CD14-positive monocyte (primary cell): Measurements from ENCODE around the gene GAPT. TPM values are rescaled to one million over a fixed set of nuclear protein-coding genes. Genes with fewer than 3 reads are reported as not detected.

Source experiments
- DNase-seq, 3 donors: peaks; one replicate each; pipeline ENCODE4 v3.0.0-alpha.2; 2011 to 2022
- H2AFZ ChIP-seq: 2 replicates; pipeline ENCODE4 v1.6.0; 2012; ENCODE audit warnings: mild to moderate bottlenecking, low read depth, low read length, inconsistent platforms; ENCODE audit not compliant: insufficient read depth, poor library complexity, severe bottlenecking
- H3K27ac ChIP-seq, 2 donors: 1 replicate in 1 of 2; 2 replicates in 1 of 2; pipeline ENCODE4 v1.5.1; 2012 to 2013; ENCODE audit warnings: low read length in 2 of 2, control low read depth in 1 of 2, inconsistent platforms in 1 of 2, low read depth in 1 of 2, mild to moderate bottlenecking in 1 of 2
- H3K27me3 ChIP-seq, 2 donors: one replicate each; pipeline versions ENCODE4 v1.6.0 to v1.6.1; 2011 to 2013; ENCODE audit warnings: low read length in 2 of 2; ENCODE audit not compliant: control insufficient read depth in 2 of 2, insufficient read depth in 2 of 2
- H3K36me3 ChIP-seq, 2 donors: replicated peaks in 1 of 2; 1 replicate in 1 of 2; 2 replicates in 1 of 2; pipeline versions ENCODE4 v1.5.1 to v1.6.1; 2012 to 2013; ENCODE audit warnings: low read length in 2 of 2, control low read depth in 1 of 2, inconsistent platforms in 1 of 2, mild to moderate bottlenecking in 1 of 2; ENCODE audit not compliant: insufficient read depth in 2 of 2, control insufficient read depth in 1 of 2
- H3K4me1 ChIP-seq, 2 donors: 1 replicate in 1 of 2; 2 replicates in 1 of 2; pipeline versions ENCODE4 v1.5.1 to v1.6.1; 2012 to 2013; ENCODE audit warnings: low read length in 2 of 2, control low read depth in 1 of 2, inconsistent platforms in 1 of 2, mild to moderate bottlenecking in 1 of 2, moderate library complexity in 1 of 2; ENCODE audit not compliant: insufficient read depth in 2 of 2, control insufficient read depth in 1 of 2
- H3K4me2 ChIP-seq: replicated peaks from 2 replicates; pipeline ENCODE3; 2012; ENCODE audit warnings: low read length, moderate library complexity, mild to moderate bottlenecking; ENCODE audit not compliant: poor library complexity, severe bottlenecking; ENCODE audit errors: extremely low read depth
- H3K4me3 ChIP-seq, 3 experiments: fragments of 200-600 bp in 1 of 3; sonication (generic) in 1 of 3; replicated peaks in 1 of 3; 1 replicate in 2 of 3; 2 replicates in 1 of 3; pipeline ENCODE4 v1.5.1; 2011 to 2013; ENCODE audit warnings: low read length in 3 of 3, mild to moderate bottlenecking in 3 of 3, control low read depth in 2 of 3, low read depth in 2 of 3, inconsistent platforms in 1 of 3, moderate library complexity in 1 of 3
- H3K79me2 ChIP-seq: 2 replicates; pipeline ENCODE4 v1.6.0; 2012; ENCODE audit warnings: mild to moderate bottlenecking, control low read depth, inconsistent platforms, low read length, moderate library complexity; ENCODE audit not compliant: insufficient read depth
- H3K9ac ChIP-seq: 2 replicates; pipeline ENCODE4 v1.6.0; 2017; ENCODE audit warnings: low read length, mild to moderate bottlenecking; ENCODE audit not compliant: insufficient read depth, poor library complexity, severe bottlenecking
- H3K9me3 ChIP-seq, 2 donors: replicated peaks in 1 of 2; 1 replicate in 1 of 2; 2 replicates in 1 of 2; pipeline versions ENCODE4 v1.5.1 to v1.6.1; 2012 to 2013; ENCODE audit warnings: low read length in 2 of 2, control low read depth in 1 of 2; ENCODE audit not compliant: control insufficient read depth in 1 of 2, insufficient read depth in 1 of 2
- H4K20me1 ChIP-seq: 2 replicates; pipeline ENCODE4 v1.6.0; 2012; ENCODE audit warnings: mild to moderate bottlenecking, low read length, control low read depth, moderate library complexity; ENCODE audit not compliant: insufficient read depth
- H3K27ac Mint-ChIP-seq, 7 donors: one replicate each; pipeline ENCODE4 v1.8.0; 2020; ENCODE audit warnings: mild to moderate bottlenecking in 7 of 7, mixed read lengths in 7 of 7, moderate library complexity in 6 of 7, inconsistent platforms in 2 of 7
- H3K27me3 Mint-ChIP-seq, 3 donors: one replicate each; pipeline ENCODE4 v1.8.0; 2021 to 2022; ENCODE audit warnings: low read depth in 3 of 3, mild to moderate bottlenecking in 3 of 3, mixed read lengths in 3 of 3, moderate library complexity in 3 of 3, inconsistent platforms in 1 of 3
- H3K36me3 Mint-ChIP-seq, 2 donors: one replicate each; pipeline ENCODE4 v1.8.0; 2020; ENCODE audit warnings: mixed read lengths in 2 of 2, inconsistent platforms in 1 of 2, mild to moderate bottlenecking in 1 of 2
- H3K4me1 Mint-ChIP-seq: one replicate; pipeline ENCODE4 v1.8.0; 2020; ENCODE audit warnings: mild to moderate bottlenecking, mixed read lengths
- H3K4me3 Mint-ChIP-seq, 2 donors: one replicate each; pipeline ENCODE4 v1.8.0; 2020; ENCODE audit warnings: mild to moderate bottlenecking in 2 of 2, mixed read lengths in 2 of 2, moderate library complexity in 1 of 2
- H3K9me3 Mint-ChIP-seq, 7 donors: one replicate each; pipeline ENCODE4 v1.8.0; 2020 to 2022; ENCODE audit warnings: mixed read lengths in 7 of 7, mild to moderate bottlenecking in 6 of 7, moderate library complexity in 6 of 7, inconsistent platforms in 2 of 7
- WGBS: methylation state at CpG from one replicate; pipeline ENCODE4 v1.1.5; 2013; ENCODE audit warnings: missing lambda C conversion rate; ENCODE audit not compliant: insufficient coverage; 5-methylcytosine and 5-hydroxymethylcytosine counted together
- intact Hi-C, 2 donors: fragments of 100-400 bp; cut with micrococcal nuclease; formaldehyde crosslinking; loops; one replicate each; pipeline versions ENCODE4 v1.15.0 to v1.15.1; 2023
- polyA plus RNA-seq, 3 donors: library from polyadenylated mRNA; depleted of rRNA in 1 of 3; unstranded in 2 of 3; stranded (reverse) in 1 of 3; fragments of 300-500 nt in 2 of 3; fragments of >200 nt in 1 of 3; fragmentation: Illumina TruSeq in 2 of 3; gene quantifications; 1 replicate in 2 of 3; 2 replicates in 1 of 3; pipeline ENCODE4 v1.2.3, GENCODE V29; 2012 to 2021
- TF ChIP-seq, protein P1 (sequence below): fragments of 200-600 bp; IDR thresholded peaks from one replicate; pipeline ENCODE4 v1.8.0; 2022; ENCODE audit warnings: antibody characterized with exemption, mild to moderate bottlenecking

The GAPT gene
- polyA plus RNA-seq, 3 donors: 46.7 to 173 (median 103) TPM

GRCh38 chr5:58475404-58475803 is 15.8 kb upstream of the GAPT start:
- Histone ChIP-seq H3K9me3 (peaks cover 0 to 8% of the 10 kb centered on the region in 2 donors), H3K4me1 (peaks cover 12 to 32% of the 10 kb centered on the region in 2 donors), H3K9ac (no peak overlapping the region), H3K4me2 (no peak overlapping the region), H4K20me1 (no peaks in the 10 kb centered on the region), H2AFZ (no peak overlapping the region), H3K36me3 (no peaks in the 10 kb centered on the region), H3K79me2 (no peaks in the 10 kb centered on the region), H3K27ac (no peak overlapping the region), H3K27me3 (no peaks in the 10 kb centered on the region), H3K4me3 (no peak overlapping the region)
- H3K4me3 Mint-ChIP-seq: no peak overlapping the region
- intact Hi-C loops: loop anchor here (10.0 kb wide), 2 partner anchors 369 to 379 kb away; no protein-coding TSS in a partner anchor
- peaks cover 22% of the 10 kb centered on the region for H3K4me1 Mint-ChIP-seq
- no peak overlapping the region for H3K27ac Mint-ChIP-seq
- DNase-seq: no peak
- WGBS: 95% methylated on average over 3 of the region's 3 CpGs
- TF ChIP-seq, protein P1, sequence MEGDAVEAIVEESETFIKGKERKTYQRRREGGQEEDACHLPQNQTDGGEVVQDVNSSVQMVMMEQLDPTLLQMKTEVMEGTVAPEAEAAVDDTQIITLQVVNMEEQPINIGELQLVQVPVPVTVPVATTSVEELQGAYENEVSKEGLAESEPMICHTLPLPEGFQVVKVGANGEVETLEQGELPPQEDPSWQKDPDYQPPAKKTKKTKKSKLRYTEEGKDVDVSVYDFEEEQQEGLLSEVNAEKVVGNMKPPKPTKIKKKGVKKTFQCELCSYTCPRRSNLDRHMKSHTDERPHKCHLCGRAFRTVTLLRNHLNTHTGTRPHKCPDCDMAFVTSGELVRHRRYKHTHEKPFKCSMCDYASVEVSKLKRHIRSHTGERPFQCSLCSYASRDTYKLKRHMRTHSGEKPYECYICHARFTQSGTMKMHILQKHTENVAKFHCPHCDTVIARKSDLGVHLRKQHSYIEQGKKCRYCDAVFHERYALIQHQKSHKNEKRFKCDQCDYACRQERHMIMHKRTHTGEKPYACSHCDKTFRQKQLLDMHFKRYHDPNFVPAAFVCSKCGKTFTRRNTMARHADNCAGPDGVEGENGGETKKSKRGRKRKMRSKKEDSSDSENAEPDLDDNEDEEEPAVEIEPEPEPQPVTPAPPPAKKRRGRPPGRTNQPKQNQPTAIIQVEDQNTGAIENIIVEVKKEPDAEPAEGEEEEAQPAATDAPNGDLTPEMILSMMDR: no peak
- H3K36me3 Mint-ChIP-seq: peaks cover 2 to 5% of the 10 kb centered on the region in 2 donors
- peaks cover 0 to 2% (median 0%) of the 10 kb centered on the region in 3 donors for H3K27me3 Mint-ChIP-seq
- peaks cover 0 to 8% (median 7%) of the 10 kb centered on the region in 7 donors for H3K9me3 Mint-ChIP-seq

GRCh38 chr5:58477760-58478376 is 13.4 kb upstream of the GAPT start:
- DNase-seq: no peak
- Histone ChIP-seq H3K4me2 (peak overlapping the region; percentile 22), H3K4me3 (no peak overlapping the region)

More at GRCh38 chr5:58477760-58478376, 13.4 kb upstream of the GAPT start:
- TF ChIP-seq, protein P1: peak; percentile 52
- H3K27me3 ChIP-seq: no peaks in the 10 kb centered on the region
- Mint-ChIP-seq H3K9me3 (peaks cover 0 to 8% (median 7%) of the 10 kb centered on the region in 7 donors), H3K27ac (peak overlapping the region in 2 of 7 donors; percentile 11 to 52), H3K4me3 (peak overlapping the region in 1 of 2 donors; percentile 29), H3K4me1 (peaks cover 22% of the 10 kb centered on the region), H3K36me3 (peaks cover 2 to 5% of the 10 kb centered on the region in 2 donors), H3K27me3 (no peaks in the 10 kb centered on the region)
- peaks cover 0 to 8% of the 10 kb centered on the region in 2 donors for H3K9me3 ChIP-seq
- H3K4me1 ChIP-seq: peaks cover 11 to 26% of the 10 kb centered on the region in 2 donors
- H3K9ac ChIP-seq: no peak overlapping the region
- H4K20me1 ChIP-seq: no peaks in the 10 kb centered on the region
- intact Hi-C loops: loop anchor here (10.0 kb wide), 2 partner anchors 367 to 377 kb away; no protein-coding TSS in a partner anchor
- no peak overlapping the region for H3K27ac ChIP-seq
- no CpG with 5 or more reads among the region's 1 CpG for WGBS
- H3K79me2 ChIP-seq: no peaks in the 10 kb centered on the region
- peak overlapping the region; percentile 26 for H2AFZ ChIP-seq
- no peaks in the 10 kb centered on the region for H3K36me3 ChIP-seq
